ENCODE results near the gene ACAN. TPM values are rescaled to one million over a fixed set of nuclear protein-coding genes. Genes with fewer than 3 reads are reported as not detected.

ACAN gene
- total RNA-seq, 4 donors from 2014 or later = 0.85 to 6.9 TPM; not detected in 2

GRCh38 chr15:88800026-88800425 lies 3.2 kb upstream of the ACAN start:
- Histone ChIP-seq H3K4me1 (peaks cover 0 to 3% of the 10 kb centered on the region in 2 donors), H3K36me3 (no peaks in the 10 kb centered on the region), H3K4me3 (no peak overlapping the region), H3K27me3 (no peaks in the 10 kb centered on the region), H3K27ac (no peak overlapping the region), H3K9me3 (no peaks in the 10 kb centered on the region)
- intact Hi-C loops (cut with DNase I; ENCODE audit: low total_unique reads) = no loop called here
- no peak for TF ChIP-seq POLR2A (IDR thresholded peaks at IDR 0.05)
- no peak for TF ChIP-seq CTCF (IDR thresholded peaks at IDR 0.05)
- no peak for DNase-seq

GRCh38 chr15:88800738-88801137 lies 2.5 kb upstream of the ACAN start:
- intact Hi-C loops (cut with DNase I; ENCODE audit: low total_unique reads) = no loop called here
- Histone ChIP-seq H3K9me3 (no peaks in the 10 kb centered on the region), H3K27ac (no peak overlapping the region), H3K4me1 (peaks cover 0 to 3% of the 10 kb centered on the region in 2 donors), H3K4me3 (no peak overlapping the region), H3K27me3 (no peaks in the 10 kb centered on the region), H3K36me3 (no peaks in the 10 kb centered on the region)
- TF ChIP-seq CTCF (IDR thresholded peaks at IDR 0.05) = no peak
- no peak for TF ChIP-seq POLR2A (IDR thresholded peaks at IDR 0.05)
- DNase-seq = no peak

GRCh38 chr15:88802250-88802990 lies 816 bp upstream of the ACAN start:
- intact Hi-C loops (cut with DNase I; ENCODE audit: low total_unique reads) = no loop called here
- no peaks in the 10 kb centered on the region for H3K27me3 ChIP-seq
- no peaks in the 10 kb centered on the region for H3K36me3 ChIP-seq
- TF ChIP-seq CTCF (IDR thresholded peaks at IDR 0.05) (no peak), POLR2A (IDR thresholded peaks at IDR 0.05) (no peak)
- peaks cover 0 to 3% of the 10 kb centered on the region in 2 donors for H3K4me1 ChIP-seq
- H3K4me3 ChIP-seq = no peak overlapping the region
- H3K9me3 ChIP-seq = no peaks in the 10 kb centered on the region
- H3K27ac ChIP-seq = no peak overlapping the region
- no peak for DNase-seq

- Histone ChIP-seq H3K9me3 (no peaks in the 10 kb centered on the region), H3K36me3 (no peaks in the 10 kb centered on the region), H3K4me3 (no peak overlapping the region), H3K4me1 (peaks cover 0 to 3% of the 10 kb centered on the region in 2 donors), H3K27me3 (no peaks in the 10 kb centered on the region), H3K27ac (no peak overlapping the region)
- TF ChIP-seq CTCF (IDR thresholded peaks at IDR 0.05) = no peak
- no peak for TF ChIP-seq POLR2A (IDR thresholded peaks at IDR 0.05)
- intact Hi-C loops (cut with DNase I; ENCODE audit: low total_unique reads) = no loop called here
- no peak for DNase-seq
Measured at GRCh38 chr15:88802991-88803240, 320 bp upstream of the ACAN start.

GRCh38 chr15:88803920-88804247 lies 648 bp downstream of the ACAN start:
- DNase-seq = no peak
- Histone ChIP-seq H3K36me3 (no peaks in the 10 kb centered on the region), H3K9me3 (no peaks in the 10 kb centered on the region), H3K27ac (no peak overlapping the region), H3K4me3 (no peak overlapping the region), H3K4me1 (peaks cover 0 to 3% of the 10 kb centered on the region in 2 donors), H3K27me3 (no peaks in the 10 kb centered on the region)
- TF ChIP-seq CTCF (IDR thresholded peaks at IDR 0.05) (no peak), POLR2A (IDR thresholded peaks at IDR 0.05) (no peak)
- intact Hi-C loops (cut with DNase I; ENCODE audit: low total_unique reads) = no loop called here

Measured in uterus (tissue), 4 donors.